Astrocyte (in vitro differentiated cells and primary cell): ENCODE measurements around the gene USP32. TPM values are rescaled to one million over a fixed set of nuclear protein-coding genes. Genes with fewer than 3 reads are reported as not detected.

ENCODE experiments used
- DNase-seq: peaks from one replicate; pipeline ENCODE4 v3.0.0-alpha.2; 2010; ENCODE audit warnings: low read depth
- FAIRE-seq: peaks from 2 replicates; lab custom pipeline; 2011; peaks lifted over from hg19 to GRCh38; lab: Jason Lieb, UNC
- H2AFZ ChIP-seq: 2 replicates; pipeline ENCODE4 v1.6.0; 2012; ENCODE audit warnings: low read depth, low read length, inconsistent platforms
- H3K27ac ChIP-seq: 2 replicates; pipeline ENCODE4 v1.5.1; 2011; ENCODE audit warnings: low read depth, low read length, inconsistent platforms
- H3K27me3 ChIP-seq: 2 replicates; pipeline ENCODE4 v1.6.0; 2011; ENCODE audit warnings: low read length, inconsistent platforms; ENCODE audit not compliant: insufficient read depth
- H3K36me3 ChIP-seq: 2 replicates; pipeline ENCODE4 v1.5.1; 2011; ENCODE audit warnings: low read length, inconsistent platforms; ENCODE audit not compliant: insufficient read depth
- H3K4me1 ChIP-seq: 2 replicates; pipeline ENCODE4 v1.5.1; 2011; ENCODE audit warnings: low read length, inconsistent platforms; ENCODE audit not compliant: insufficient read depth
- H3K4me2 ChIP-seq: 2 replicates; pipeline ENCODE4 v1.6.0; 2012; ENCODE audit warnings: low read length, inconsistent platforms
- H3K4me3 ChIP-seq: 2 replicates; pipeline ENCODE4 v1.5.1; 2011; ENCODE audit warnings: low read depth, mild to moderate bottlenecking, low read length, inconsistent platforms; ENCODE audit not compliant: insufficient read depth
- H3K79me2 ChIP-seq: 2 replicates; pipeline ENCODE4 v1.6.0; 2012; ENCODE audit warnings: mild to moderate bottlenecking, low read length, inconsistent platforms; ENCODE audit not compliant: insufficient read depth
- H3K9ac ChIP-seq: 2 replicates; pipeline ENCODE4 v1.6.0; 2012; ENCODE audit warnings: mild to moderate bottlenecking, low read length, inconsistent platforms
- H3K9me3 ChIP-seq: 2 replicates; pipeline ENCODE4 v1.5.1; 2012; ENCODE audit warnings: low read depth, mild to moderate bottlenecking, low read length, inconsistent platforms; ENCODE audit not compliant: insufficient read depth
- H4K20me1 ChIP-seq: 2 replicates; pipeline ENCODE4 v1.6.0; 2012; ENCODE audit warnings: low read length, inconsistent platforms; ENCODE audit not compliant: insufficient read depth
- H3K27ac Mint-ChIP-seq: one replicate; pipeline ENCODE4 v1.8.0; 2021; ENCODE audit warnings: mild to moderate bottlenecking, mixed read lengths; ENCODE audit not compliant: unreplicated experiment
- H3K27me3 Mint-ChIP-seq: one replicate; pipeline ENCODE4 v1.8.0; 2021; ENCODE audit warnings: low read depth, mixed read lengths; ENCODE audit not compliant: unreplicated experiment
- H3K36me3 Mint-ChIP-seq: one replicate; pipeline ENCODE4 v1.8.0; 2021; ENCODE audit warnings: low read depth, mixed read lengths; ENCODE audit not compliant: unreplicated experiment
- H3K4me1 Mint-ChIP-seq: one replicate; pipeline ENCODE4 v1.8.0; 2021; ENCODE audit warnings: low read depth, mixed read lengths; ENCODE audit not compliant: unreplicated experiment
- H3K4me3 Mint-ChIP-seq: one replicate; pipeline ENCODE4 v1.8.0; 2021; ENCODE audit warnings: mild to moderate bottlenecking, moderate library complexity, mixed read lengths; ENCODE audit not compliant: unreplicated experiment
- H3K9me3 Mint-ChIP-seq: one replicate; pipeline ENCODE4 v1.8.0; 2021; ENCODE audit warnings: mild to moderate bottlenecking, mixed read lengths; ENCODE audit not compliant: unreplicated experiment
- CTCF ChIP-seq: IDR thresholded peaks from 2 replicates; pipeline ENCODE4 v1.5.1; 2011; ENCODE audit warnings: low read depth, mild to moderate bottlenecking, inconsistent platforms, low read length, moderate library complexity; ENCODE audit not compliant: insufficient read depth
- EZH2 ChIP-seq: IDR thresholded peaks from 2 replicates; pipeline ENCODE4 v1.6.1; 2012; ENCODE audit warnings: mild to moderate bottlenecking, low read length, inconsistent platforms; ENCODE audit not compliant: insufficient read depth
- total RNA-seq: library from RNA; stranded (reverse); gene quantifications from 2 replicates; pipeline ENCODE4 v1.2.1, GENCODE V29; 2021

The USP32 gene
- total RNA-seq, 1 donor from 2014 or later = 40.2 TPM

- H3K27me3 Mint-ChIP-seq = no peaks in the 10 kb centered on the region
- Histone ChIP-seq H3K27me3 (no peaks in the 10 kb centered on the region), H3K36me3 (no peaks in the 10 kb centered on the region), H2AFZ (no peak overlapping the region), H4K20me1 (peaks cover 4% of the 10 kb centered on the region), H3K27ac (no peak overlapping the region), H3K9me3 (no peaks in the 10 kb centered on the region), H3K4me3 (no peak overlapping the region), H3K4me2 (no peak overlapping the region), H3K79me2 (peaks cover 4% of the 10 kb centered on the region), H3K9ac (no peak overlapping the region), H3K4me1 (peaks cover 1% of the 10 kb centered on the region)
- H3K9me3 Mint-ChIP-seq = no peaks in the 10 kb centered on the region
- no peak overlapping the region for H3K27ac Mint-ChIP-seq
- FAIRE-seq (no peak), DNase-seq (no peak)
- no peak overlapping the region for H3K4me3 Mint-ChIP-seq
- no peak for TF ChIP-seq EZH2
- no peak for TF ChIP-seq CTCF
- no peaks in the 10 kb centered on the region for H3K36me3 Mint-ChIP-seq
- H3K4me1 Mint-ChIP-seq = peaks cover 11% of the 10 kb centered on the region
Observed at GRCh38 chr17:60278237-60278636, 113.7 kb downstream of the USP32 start.

GRCh38 chr17:60277258-60277657, 114.7 kb downstream of the USP32 start:
- no peak overlapping the region for H3K4me2 ChIP-seq
- FAIRE-seq = no peak

More at GRCh38 chr17:60277258-60277657, 114.7 kb downstream of the USP32 start:
- Histone ChIP-seq H3K79me2 (peaks cover 10% of the 10 kb centered on the region), H3K36me3 (no peaks in the 10 kb centered on the region), H3K9ac (no peak overlapping the region), H3K4me1 (peaks cover 5% of the 10 kb centered on the region), H2AFZ (no peak overlapping the region), H3K4me3 (no peak overlapping the region), H4K20me1 (peaks cover 4% of the 10 kb centered on the region), H3K27ac (no peak overlapping the region), H3K9me3 (no peaks in the 10 kb centered on the region), H3K27me3 (no peaks in the 10 kb centered on the region)
- Mint-ChIP-seq H3K27ac (no peak overlapping the region), H3K36me3 (no peaks in the 10 kb centered on the region), H3K27me3 (no peaks in the 10 kb centered on the region), H3K4me1 (peaks cover 11% of the 10 kb centered on the region), H3K4me3 (no peak overlapping the region), H3K9me3 (no peaks in the 10 kb centered on the region)
- no peak for DNase-seq
- no peak for TF ChIP-seq EZH2
- no peak for TF ChIP-seq CTCF
